ENCODE results near the gene AMBP. TPM values are rescaled to one million over a fixed set of nuclear protein-coding genes. Genes with fewer than 3 reads are reported as not detected.

The AMBP gene
- total RNA-seq, 1 donor from 2014 or later, result 0.29 TPM

GRCh38 chr9:114059047-114059803, 18.9 kb downstream of the AMBP start:
- Mint-ChIP-seq H3K27me3 (ENCODE audit: unreplicated experiment) (peaks cover 2% of the 10 kb centered on the region), H3K9me3 (ENCODE audit: unreplicated experiment) (peaks cover 8% of the 10 kb centered on the region), H3K4me3 (ENCODE audit: unreplicated experiment) (peak overlapping the region; percentile 44), H3K27ac (ENCODE audit: unreplicated experiment) (no peak overlapping the region), H3K4me1 (ENCODE audit: low read depth, unreplicated experiment) (peaks cover 16% of the 10 kb centered on the region), H3K36me3 (ENCODE audit: unreplicated experiment) (peaks cover 8% of the 10 kb centered on the region)
- TF ChIP-seq, protein P1, sequence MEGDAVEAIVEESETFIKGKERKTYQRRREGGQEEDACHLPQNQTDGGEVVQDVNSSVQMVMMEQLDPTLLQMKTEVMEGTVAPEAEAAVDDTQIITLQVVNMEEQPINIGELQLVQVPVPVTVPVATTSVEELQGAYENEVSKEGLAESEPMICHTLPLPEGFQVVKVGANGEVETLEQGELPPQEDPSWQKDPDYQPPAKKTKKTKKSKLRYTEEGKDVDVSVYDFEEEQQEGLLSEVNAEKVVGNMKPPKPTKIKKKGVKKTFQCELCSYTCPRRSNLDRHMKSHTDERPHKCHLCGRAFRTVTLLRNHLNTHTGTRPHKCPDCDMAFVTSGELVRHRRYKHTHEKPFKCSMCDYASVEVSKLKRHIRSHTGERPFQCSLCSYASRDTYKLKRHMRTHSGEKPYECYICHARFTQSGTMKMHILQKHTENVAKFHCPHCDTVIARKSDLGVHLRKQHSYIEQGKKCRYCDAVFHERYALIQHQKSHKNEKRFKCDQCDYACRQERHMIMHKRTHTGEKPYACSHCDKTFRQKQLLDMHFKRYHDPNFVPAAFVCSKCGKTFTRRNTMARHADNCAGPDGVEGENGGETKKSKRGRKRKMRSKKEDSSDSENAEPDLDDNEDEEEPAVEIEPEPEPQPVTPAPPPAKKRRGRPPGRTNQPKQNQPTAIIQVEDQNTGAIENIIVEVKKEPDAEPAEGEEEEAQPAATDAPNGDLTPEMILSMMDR (IDR thresholded peaks at IDR 0.05; ENCODE audit: partially characterized antibody, unreplicated experiment), result no peak
- DNase-seq, result peak; percentile 57

DNA sequence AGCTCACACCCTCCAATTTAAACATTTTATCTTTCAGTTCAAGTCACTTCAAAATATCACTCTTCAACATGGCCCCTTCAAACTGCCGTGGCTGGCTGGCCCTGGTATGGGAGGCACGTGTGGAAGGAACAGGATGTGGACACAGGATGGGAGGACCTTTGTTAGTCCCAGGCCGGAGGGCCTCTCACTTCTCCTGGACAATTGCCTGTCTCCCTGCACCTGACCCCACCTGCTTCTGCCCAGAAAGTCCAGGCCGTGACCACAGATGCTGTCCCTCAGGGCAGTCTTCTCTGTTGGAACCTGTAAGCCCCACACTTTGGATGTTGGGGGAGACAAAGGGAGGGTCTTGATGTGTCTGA, 19.4 kb downstream of the AMBP start:
- Mint-ChIP-seq H3K27me3 (ENCODE audit: unreplicated experiment) (peaks cover 2% of the 10 kb centered on the region), H3K36me3 (ENCODE audit: unreplicated experiment) (peaks cover 8% of the 10 kb centered on the region), H3K4me3 (ENCODE audit: unreplicated experiment) (no peak overlapping the region), H3K4me1 (ENCODE audit: low read depth, unreplicated experiment) (peaks cover 16% of the 10 kb centered on the region), H3K27ac (ENCODE audit: unreplicated experiment) (no peak overlapping the region), H3K9me3 (ENCODE audit: unreplicated experiment) (peaks cover 8% of the 10 kb centered on the region)
- no peak for DNase-seq
- TF ChIP-seq, protein P1 (IDR thresholded peaks at IDR 0.05; ENCODE audit: partially characterized antibody, unreplicated experiment), result no peak

DNA sequence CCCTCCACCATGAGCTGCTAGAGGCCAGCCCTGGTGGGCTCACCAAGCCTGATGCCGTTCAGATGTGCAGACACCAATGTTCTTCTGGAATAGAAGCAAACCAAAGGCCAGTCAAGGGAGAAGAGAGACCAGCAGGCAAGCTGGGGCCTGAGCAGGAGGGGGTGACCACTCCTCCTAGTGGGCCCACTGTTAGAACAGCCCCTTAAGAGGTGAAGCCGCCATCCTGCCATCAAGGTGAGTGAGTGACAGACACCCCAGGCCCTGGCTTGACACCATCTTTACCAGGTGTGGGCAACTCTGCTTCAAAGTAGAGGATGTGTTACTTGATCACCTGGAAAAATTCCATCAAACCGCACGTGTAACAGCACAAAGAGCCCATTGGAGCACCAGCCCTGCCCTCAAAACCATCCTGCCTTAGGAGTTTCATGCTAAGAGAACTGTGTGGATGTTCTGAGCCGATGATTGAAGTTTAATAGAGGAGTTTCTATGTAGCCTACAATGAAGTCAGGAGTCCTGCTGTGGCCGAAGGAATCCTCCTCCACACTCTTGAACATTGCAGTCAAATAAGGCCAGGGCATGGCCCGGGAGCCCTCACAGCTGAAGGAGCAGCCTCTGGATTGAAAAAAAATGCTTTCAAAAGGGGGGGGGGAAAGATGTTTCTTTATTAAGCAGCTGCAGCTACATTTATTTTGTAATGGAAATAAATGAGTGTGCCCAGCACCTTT, 20.8 kb downstream of the AMBP start:
- TF ChIP-seq, protein P1 (IDR thresholded peaks at IDR 0.05; ENCODE audit: partially characterized antibody, unreplicated experiment), result no peak
- no peak for DNase-seq
- Mint-ChIP-seq H3K27me3 (ENCODE audit: unreplicated experiment) (peaks cover 2% of the 10 kb centered on the region), H3K36me3 (ENCODE audit: unreplicated experiment) (peaks cover 8% of the 10 kb centered on the region), H3K9me3 (ENCODE audit: unreplicated experiment) (peaks cover 4% of the 10 kb centered on the region), H3K4me3 (ENCODE audit: unreplicated experiment) (no peak overlapping the region), H3K4me1 (ENCODE audit: low read depth, unreplicated experiment) (peaks cover 16% of the 10 kb centered on the region), H3K27ac (ENCODE audit: unreplicated experiment) (no peak overlapping the region)

DNA sequence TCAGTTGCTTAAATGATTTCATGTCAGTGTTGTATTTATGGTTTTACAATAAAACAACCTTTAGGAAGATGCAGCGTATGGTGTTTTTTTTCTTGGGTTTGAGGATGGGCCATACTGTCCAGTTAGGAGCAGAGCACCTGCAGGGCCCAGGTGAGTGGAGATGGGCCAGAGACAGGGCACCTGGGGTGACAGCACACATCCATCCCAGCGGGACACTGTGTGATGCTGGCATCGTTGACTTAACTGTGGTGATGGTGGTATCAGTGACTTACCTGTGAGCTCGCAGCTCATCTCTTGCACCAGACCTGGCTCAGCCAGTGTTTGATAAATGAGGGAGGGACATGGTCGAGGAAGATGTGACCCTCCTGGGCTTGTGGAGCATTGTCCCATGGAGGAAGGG, 21.6 kb downstream of the AMBP start:
- Mint-ChIP-seq H3K4me1 (ENCODE audit: low read depth, unreplicated experiment) (peaks cover 16% of the 10 kb centered on the region), H3K36me3 (ENCODE audit: unreplicated experiment) (peaks cover 8% of the 10 kb centered on the region)

More for the DNA sequence above, 21.6 kb downstream of the AMBP start:
- TF ChIP-seq, protein P1 (IDR thresholded peaks at IDR 0.05; ENCODE audit: partially characterized antibody, unreplicated experiment), result no peak
- Mint-ChIP-seq H3K27me3 (ENCODE audit: unreplicated experiment) (peaks cover 2% of the 10 kb centered on the region), H3K9me3 (ENCODE audit: unreplicated experiment) (peaks cover 4% of the 10 kb centered on the region), H3K27ac (ENCODE audit: unreplicated experiment) (no peak overlapping the region), H3K4me3 (ENCODE audit: unreplicated experiment) (no peak overlapping the region)
- DNase-seq, result no peak

Data from glutamatergic neuron (in vitro differentiated cells).